HepG2 (cell line): ENCODE data around the gene ACAD11.

Experiments
- IRF2 ChIP-seq: IDR thresholded peaks from 2 replicates; pipeline ENCODE4 v1.6.1; 2018; ENCODE audit warnings: missing genetic modification reagents, missing compliant biosample characterization
- NFATC3 ChIP-seq: sonication (generic); formaldehyde crosslinking; IDR thresholded peaks from 2 replicates; pipeline ENCODE4 v1.5.1; 2020; ENCODE audit warnings: mild to moderate bottlenecking, missing genetic modification reagents
- POLR2A ChIP-seq, 2 experiments: IDR thresholded peaks; 2 replicates each; pipeline ENCODE4 v1.6.1; 2011; ENCODE audit warnings: low read depth in 2 of 2, low read length in 2 of 2, mild to moderate bottlenecking in 1 of 2, moderate library complexity in 1 of 2; ENCODE audit not compliant: insufficient read depth in 1 of 2
- SIN3B ChIP-seq: fragments of 150-350 bp; IDR thresholded peaks from 2 replicates; pipeline ENCODE4 v1.6.1; 2014; ENCODE audit warnings: low read length
- TF ChIP-seq, protein P1 (sequence below): sonication (generic); formaldehyde crosslinking; IDR thresholded peaks from 2 replicates; pipeline ENCODE4 v1.5.0; 2020; ENCODE audit warnings: mild to moderate bottlenecking, missing genetic modification reagents, moderate library complexity

GRCh38 chr3:132622761-132623160, 36.8 kb downstream of the ACAD11 start:
- TF ChIP-seq IRF2 (no peak), SIN3B (no peak), NFATC3 (CRISPR knock-in tag) (no peak), POLR2A (IDR thresholded peaks at IDR 0.05; ENCODE audit: insufficient read depth in 1 of 2, low read depth in 2 of 2, low read length in 2 of 2) (no peak)
- TF ChIP-seq, protein P1, sequence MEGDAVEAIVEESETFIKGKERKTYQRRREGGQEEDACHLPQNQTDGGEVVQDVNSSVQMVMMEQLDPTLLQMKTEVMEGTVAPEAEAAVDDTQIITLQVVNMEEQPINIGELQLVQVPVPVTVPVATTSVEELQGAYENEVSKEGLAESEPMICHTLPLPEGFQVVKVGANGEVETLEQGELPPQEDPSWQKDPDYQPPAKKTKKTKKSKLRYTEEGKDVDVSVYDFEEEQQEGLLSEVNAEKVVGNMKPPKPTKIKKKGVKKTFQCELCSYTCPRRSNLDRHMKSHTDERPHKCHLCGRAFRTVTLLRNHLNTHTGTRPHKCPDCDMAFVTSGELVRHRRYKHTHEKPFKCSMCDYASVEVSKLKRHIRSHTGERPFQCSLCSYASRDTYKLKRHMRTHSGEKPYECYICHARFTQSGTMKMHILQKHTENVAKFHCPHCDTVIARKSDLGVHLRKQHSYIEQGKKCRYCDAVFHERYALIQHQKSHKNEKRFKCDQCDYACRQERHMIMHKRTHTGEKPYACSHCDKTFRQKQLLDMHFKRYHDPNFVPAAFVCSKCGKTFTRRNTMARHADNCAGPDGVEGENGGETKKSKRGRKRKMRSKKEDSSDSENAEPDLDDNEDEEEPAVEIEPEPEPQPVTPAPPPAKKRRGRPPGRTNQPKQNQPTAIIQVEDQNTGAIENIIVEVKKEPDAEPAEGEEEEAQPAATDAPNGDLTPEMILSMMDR (CRISPR knock-in tag): no peak
